HCT116 (cell line): ENCODE measurements around the gene GRIN3B. TPM values are rescaled to one million over a fixed set of nuclear protein-coding genes. Genes with fewer than 3 reads are reported as not detected.

Source experiments
- ATAC-seq: fragments of 200-7000 bp; cut with Tn5 transposase; 2 replicates; pipeline ENCODE4 v1.9.1; 2020; ENCODE audit warnings: mild to moderate bottlenecking, moderate library complexity
- BruUV-seq: library from RNA; stranded (reverse); fragments of 400-500 nt; replicated peaks from 2 replicates; lab custom pipeline; 2021; lab: Mats Ljungman, UMichigan
- CTCF ChIA-PET: fragments of 300-600 bp; sonication (Branson Sonifier 250); formaldehyde crosslinking; loops from one replicate; lab custom pipeline; 2021; ENCODE audit warnings: antibody characterized with exemption; lab: Charles Lee
- POLR2A ChIA-PET: fragments of 300-600, 350-600 bp; sonication (Branson Sonifier 250); formaldehyde crosslinking; loops from one replicate; lab custom pipeline; 2021; ENCODE audit warnings: antibody characterized with exemption; lab: Charles Lee
- RAD21 ChIA-PET, 2 experiments: fragments of 300-600 bp; sonication (Branson Sonifier 250); formaldehyde crosslinking; loops; one replicate each; lab custom pipeline; 2023; ENCODE audit warnings: low total read pairs in 2 of 2; ENCODE audit not compliant: uncharacterized antibody in 2 of 2, unreplicated experiment in 2 of 2, low non-redundant PET in 1 of 2; lab: Charles Lee
- DNase-seq: peaks from one replicate; pipeline ENCODE4 v3.0.0-alpha.2; 2010; ENCODE audit warnings: low read depth, low spot score
- H2AFZ ChIP-seq: fragments of 200-600 bp; shearing (Covaris generic), sonication (generic); 2 replicates; pipeline ENCODE4 v1.6.1; 2017; ENCODE audit warnings: low read depth, mixed run types, mixed read lengths, antibody characterized with exemption, low read length; ENCODE audit not compliant: poor library complexity, severe bottlenecking
- H3K27ac ChIP-seq: 2 replicates; pipeline ENCODE4 v1.5.1; 2012; ENCODE audit warnings: low read depth, low read length
- H3K27me3 ChIP-seq: fragments of 200-600 bp; sonication (generic); 2 replicates; pipeline ENCODE4 v1.6.1; 2016; ENCODE audit warnings: mixed run types, low read length, mixed read lengths; ENCODE audit not compliant: insufficient read depth
- H3K36me3 ChIP-seq, 2 experiments: fragments of 200-500 bp in 1 of 2; fragments of 200-600 bp in 1 of 2; sonication (Bioruptor generic) in 1 of 2; sonication (generic) in 1 of 2; 2 replicates each; pipeline versions ENCODE4 v1.5.1 to v1.6.1; 2014 to 2016; ENCODE audit warnings: low read length in 2 of 2, inconsistent platforms in 1 of 2, mixed read lengths in 1 of 2, mixed run types in 1 of 2; ENCODE audit not compliant: insufficient read depth in 2 of 2, control insufficient read depth in 1 of 2
- H3K4me1 ChIP-seq, 2 experiments: fragments of 200-600 bp in 1 of 2; sonication (generic) in 1 of 2; 2 replicates each; pipeline versions ENCODE4 v1.5.1 to v1.6.1; 2012 to 2017; ENCODE audit warnings: low read length in 2 of 2, inconsistent platforms in 1 of 2, mild to moderate bottlenecking in 1 of 2, mixed read lengths in 1 of 2, mixed run types in 1 of 2, moderate library complexity in 1 of 2; ENCODE audit not compliant: insufficient read depth in 2 of 2, control insufficient read depth in 1 of 2
- H3K4me2 ChIP-seq: fragments of 200-600 bp; sonication (generic); 2 replicates; pipeline ENCODE4 v1.6.1; 2017; ENCODE audit warnings: mixed run types, low read length, mixed read lengths
- H3K4me3 ChIP-seq, 2 experiments: fragments of 200-600 bp in 1 of 2; sonication (generic) in 1 of 2; replicated peaks in 1 of 2; 2 replicates each; pipeline ENCODE4 v1.5.1; 2011 to 2016; ENCODE audit warnings: low read length in 2 of 2, control low read depth in 1 of 2, low read depth in 1 of 2, mild to moderate bottlenecking in 1 of 2, mixed read lengths in 1 of 2, mixed run types in 1 of 2
- H3K79me2 ChIP-seq: fragments of 200-600 bp; sonication (generic); 2 replicates; pipeline ENCODE4 v1.6.1; 2017; ENCODE audit warnings: mild to moderate bottlenecking, mixed run types, low read length, moderate library complexity, mixed read lengths; ENCODE audit not compliant: insufficient read depth
- H3K9ac ChIP-seq: fragments of 200-600 bp; sonication (generic); 2 replicates; pipeline ENCODE4 v1.6.1; 2016; ENCODE audit warnings: low read length, mixed read lengths
- H3K9me2 ChIP-seq: fragments of 200-600 bp; sonication (generic), shearing (Covaris generic); 2 replicates; pipeline ENCODE4 v1.6.1; 2017; ENCODE audit warnings: mixed run types, mild to moderate bottlenecking, moderate library complexity; ENCODE audit not compliant: insufficient read depth
- H3K9me3 ChIP-seq, 2 experiments: fragments of 200-500 bp in 1 of 2; fragments of 200-600 bp in 1 of 2; sonication (Bioruptor generic) in 1 of 2; sonication (generic) in 1 of 2; 2 replicates each; pipeline ENCODE4 v1.6.1; 2014 to 2017; ENCODE audit warnings: low read length in 2 of 2, mixed read lengths in 2 of 2, inconsistent platforms in 1 of 2, low read depth in 1 of 2, mild to moderate bottlenecking in 1 of 2, mixed run types in 1 of 2, moderate library complexity in 1 of 2; ENCODE audit not compliant: control insufficient read depth in 1 of 2, insufficient read depth in 1 of 2
- H4K20me1 ChIP-seq: fragments of 200-600 bp; sonication (generic), shearing (Covaris generic); 2 replicates; pipeline ENCODE4 v1.6.1; 2017; ENCODE audit warnings: mixed run types, mild to moderate bottlenecking, moderate library complexity; ENCODE audit not compliant: insufficient read depth
- ATF3 ChIP-seq: IDR thresholded peaks from 2 replicates; pipeline ENCODE4 v1.6.1; 2012
- CTCF ChIP-seq, 3 experiments: fragments of 200-600 bp in 1 of 3; sonication (generic) in 1 of 3; IDR thresholded peaks in 2 of 3; conservative IDR thresholded peaks in 1 of 3; 2 replicates each; pipeline ENCODE4 v1.5.1; 2012 to 2017; ENCODE audit warnings: low read depth in 2 of 3, low read length in 2 of 3, antibody characterized with exemption in 1 of 3, borderline replicate concordance in 1 of 3, control low read depth in 1 of 3, mild to moderate bottlenecking in 1 of 3, mixed read lengths in 1 of 3, mixed run types in 1 of 3, moderate library complexity in 1 of 3; ENCODE audit not compliant: insufficient read depth in 1 of 3
- EZH2phosphoT487 ChIP-seq: fragments of 200-600 bp; IDR thresholded peaks from 2 replicates; pipeline ENCODE4 v1.6.1; 2018; ENCODE audit warnings: antibody characterized with exemption, borderline replicate concordance
- FOSL1 ChIP-seq: IDR thresholded peaks from 2 replicates; pipeline ENCODE4 v1.6.1; 2012; ENCODE audit warnings: low read depth
- POLR2A ChIP-seq: IDR thresholded peaks from 2 replicates; pipeline ENCODE4 v1.7.0; 2011; ENCODE audit warnings: borderline replicate concordance; ENCODE audit not compliant: insufficient read depth, insufficient read length; ENCODE audit errors: extremely low read depth
- REST ChIP-seq: IDR thresholded peaks from 2 replicates; pipeline ENCODE4 v1.6.1; 2012; ENCODE audit warnings: low read depth
- SP1 ChIP-seq: IDR thresholded peaks from 2 replicates; pipeline ENCODE4 v1.6.1; 2012; ENCODE audit warnings: low read depth
- intact Hi-C: fragments of 100-400 bp; cut with micrococcal nuclease; formaldehyde crosslinking; loops from 2 replicates; pipeline ENCODE4 v1.10.0; 2022
- total RNA-seq: library from RNA; stranded (reverse); gene quantifications from one replicate; pipeline ENCODE4 v1.2.1, GENCODE V29; 2021; ENCODE audit not compliant: unreplicated experiment

The GRIN3B gene
- total RNA-seq, 1 experiment from 2014 or later = 0.69 TPM

- peaks cover 44% of the 10 kb centered on the region for H3K79me2 ChIP-seq
- H3K36me3 ChIP-seq = peaks cover 3 to 4% of the 10 kb centered on the region in 2 experiments; a peak in 2 of 4 replicates
- intact Hi-C loops = no loop called here
- RAD21 ChIA-PET = no interaction called here
- no peaks in the 10 kb centered on the region; the same call in 1 of the 2 replicates for H4K20me1 ChIP-seq
- H3K4me2 ChIP-seq = no peak overlapping the region
- no peak overlapping the region for H3K4me3 ChIP-seq
- H3K27me3 ChIP-seq = no peaks in the 10 kb centered on the region
- ATAC-seq = no peak
- no peaks in the 10 kb centered on the region for H3K9me3 ChIP-seq
- peaks cover 7 to 10% of the 10 kb centered on the region in 2 experiments for H3K4me1 ChIP-seq
- POLR2A ChIA-PET = no interaction called here
- no peak for DNase-seq
- no peak overlapping the region for H2AFZ ChIP-seq
- no peak overlapping the region for H3K27ac ChIP-seq
- no peak overlapping the region for H3K9ac ChIP-seq
- CTCF ChIA-PET = no interaction called here
- BruUV-seq = no TSS peak
- H3K9me2 ChIP-seq = no peaks in the 10 kb centered on the region
- TF ChIP-seq POLR2A (no peak), SP1 (no peak), ATF3 (no peak), EZH2phosphoT487 (no peak), REST (no peak), FOSL1 (no peak), CTCF (IDR thresholded peaks at IDR 0.05 in 2 of 3, conservative IDR thresholded peaks at IDR 0.05 in 1 of 3; ENCODE audit: borderline replicate concordance in 1 of 3, insufficient read depth in 1 of 3, low read depth in 2 of 3, low read length in 2 of 3) (no peak)
These were observed 12.1 kb downstream of the GRIN3B start for GRCh38 chr19:1012334-1012733.
